C4-2B (cell line): ENCODE results near the gene MTRF1.
"Not testable (repeated sequence)": the region's sequence is repeated elsewhere in the genome, so short reads cannot be mapped to it uniquely, and the experiment has no call there.

Experiments used
- H3K27ac ChIP-seq: fragments of 450-650 bp; 2 replicates; pipeline ENCODE4 v1.5.1; 2017
- CTCF ChIP-seq: fragments of 450-650 bp; conservative IDR thresholded peaks from 2 replicates; pipeline ENCODE4 v1.5.1; 2017; ENCODE audit warnings: mild to moderate bottlenecking
- ZFX ChIP-seq: fragments of 450-650 bp; IDR thresholded peaks from 2 replicates; pipeline ENCODE4 v1.6.1; 2017

MTRF1 gene

DNA sequence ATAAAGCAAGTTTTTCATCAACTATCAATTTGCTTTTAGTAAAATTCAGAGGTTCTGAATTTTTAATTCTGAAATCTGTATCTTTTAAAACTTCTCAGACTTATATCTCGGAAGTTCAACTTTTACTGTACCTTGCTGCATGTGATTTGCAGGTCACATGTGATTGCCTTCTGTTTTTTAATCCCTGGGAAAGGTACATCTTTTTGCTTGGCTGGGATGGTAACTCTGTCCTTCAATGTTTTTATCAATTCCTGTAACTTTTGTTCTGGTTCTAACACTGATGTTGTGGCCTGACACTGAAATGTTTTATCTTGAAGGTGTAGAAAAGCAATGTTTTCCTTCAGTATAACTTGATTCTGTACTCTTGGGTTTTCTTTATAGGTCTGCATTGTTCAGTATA is 31.5 kb upstream of the MTRF1 start:
- H3K27ac ChIP-seq: no peak overlapping the region
- TF ChIP-seq ZFX: no peak
- TF ChIP-seq CTCF: no peak

DNA sequence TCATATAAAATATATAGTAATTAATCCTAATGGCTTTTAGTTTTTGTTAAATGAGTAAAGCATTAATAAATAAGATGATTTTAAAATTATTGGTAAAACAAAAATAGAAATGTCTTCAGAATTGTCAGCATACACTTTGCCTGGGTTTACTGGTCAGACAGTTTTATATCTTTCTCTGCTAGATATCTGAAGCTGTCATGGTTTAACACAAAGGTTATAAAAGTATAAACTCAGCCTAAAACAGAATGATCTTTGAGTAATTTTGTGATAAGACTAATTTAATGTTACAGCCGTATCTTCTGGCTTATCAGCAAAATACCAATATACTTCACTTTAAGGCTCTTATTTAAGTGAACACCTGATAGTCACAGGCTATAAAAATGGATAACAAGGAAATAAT is 29.9 kb upstream of the MTRF1 start:
- no peak overlapping the region for H3K27ac ChIP-seq
- TF ChIP-seq CTCF (no peak), ZFX (no peak)

DNA sequence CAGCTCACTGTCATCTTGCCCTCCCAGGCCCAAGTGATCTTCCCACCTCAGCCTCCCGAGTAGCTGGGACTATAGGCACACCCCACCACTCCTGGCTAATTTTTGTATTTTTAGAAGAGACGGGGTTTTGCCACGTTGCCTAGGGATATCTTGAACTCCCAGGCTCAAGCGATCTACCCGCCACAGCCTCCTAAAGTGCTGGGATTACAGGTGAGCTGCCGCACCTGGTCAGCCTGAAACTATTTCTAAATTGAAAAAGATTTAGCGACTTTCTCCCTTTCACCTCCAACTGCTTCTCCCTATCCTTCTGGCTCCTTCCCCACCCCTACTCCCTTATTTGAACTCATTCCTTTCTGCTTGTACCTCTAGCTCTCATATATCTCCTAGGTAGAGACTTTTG is 27.9 kb upstream of the MTRF1 start:
- H3K27ac ChIP-seq: no peak overlapping the region
- TF ChIP-seq ZFX: no peak
- TF ChIP-seq CTCF: no peak

DNA sequence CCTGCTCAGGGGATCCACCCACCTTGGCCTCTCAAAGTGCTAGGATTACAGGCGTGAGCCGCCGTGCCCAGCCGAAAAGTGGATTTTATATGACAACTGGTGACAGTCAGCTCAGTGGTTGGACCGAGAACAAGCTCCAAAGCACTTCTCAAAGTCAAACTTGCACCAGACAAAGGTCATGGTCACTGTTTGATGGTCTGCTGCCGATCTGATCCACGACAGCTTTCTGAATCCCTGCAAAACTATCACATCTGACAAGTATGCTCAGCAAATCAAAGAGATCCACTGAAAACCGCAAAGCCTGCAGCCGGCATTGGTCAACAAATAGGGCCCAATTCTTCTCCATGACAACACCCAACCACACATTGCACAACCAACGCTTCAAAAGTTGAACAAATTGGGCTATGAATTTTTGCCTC is 26.1 kb upstream of the MTRF1 start:
- H3K27ac ChIP-seq: no peak overlapping the region
- TF ChIP-seq ZFX: no peak
- no peak for TF ChIP-seq CTCF

DNA sequence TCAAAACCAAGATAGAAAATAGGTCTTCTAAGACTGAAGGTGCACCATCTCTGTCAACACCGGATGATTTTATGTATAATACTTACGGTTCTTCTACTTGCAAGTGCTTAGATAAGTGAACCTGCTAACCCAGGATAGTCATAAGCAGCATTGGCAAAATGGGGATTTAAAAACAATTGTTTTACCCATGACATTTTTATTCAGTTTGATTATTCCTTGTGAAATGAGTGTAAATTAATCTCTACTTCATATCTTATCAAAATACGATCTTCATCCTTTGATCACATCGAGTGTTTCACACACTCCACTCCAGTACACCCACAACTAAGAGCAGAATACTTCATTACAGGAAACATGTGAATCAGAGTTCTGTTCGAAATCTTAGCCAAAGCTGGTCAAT is 23.0 kb upstream of the MTRF1 start:
- TF ChIP-seq CTCF (no peak), ZFX (no peak)
- H3K27ac ChIP-seq: no peak overlapping the region

DNA sequence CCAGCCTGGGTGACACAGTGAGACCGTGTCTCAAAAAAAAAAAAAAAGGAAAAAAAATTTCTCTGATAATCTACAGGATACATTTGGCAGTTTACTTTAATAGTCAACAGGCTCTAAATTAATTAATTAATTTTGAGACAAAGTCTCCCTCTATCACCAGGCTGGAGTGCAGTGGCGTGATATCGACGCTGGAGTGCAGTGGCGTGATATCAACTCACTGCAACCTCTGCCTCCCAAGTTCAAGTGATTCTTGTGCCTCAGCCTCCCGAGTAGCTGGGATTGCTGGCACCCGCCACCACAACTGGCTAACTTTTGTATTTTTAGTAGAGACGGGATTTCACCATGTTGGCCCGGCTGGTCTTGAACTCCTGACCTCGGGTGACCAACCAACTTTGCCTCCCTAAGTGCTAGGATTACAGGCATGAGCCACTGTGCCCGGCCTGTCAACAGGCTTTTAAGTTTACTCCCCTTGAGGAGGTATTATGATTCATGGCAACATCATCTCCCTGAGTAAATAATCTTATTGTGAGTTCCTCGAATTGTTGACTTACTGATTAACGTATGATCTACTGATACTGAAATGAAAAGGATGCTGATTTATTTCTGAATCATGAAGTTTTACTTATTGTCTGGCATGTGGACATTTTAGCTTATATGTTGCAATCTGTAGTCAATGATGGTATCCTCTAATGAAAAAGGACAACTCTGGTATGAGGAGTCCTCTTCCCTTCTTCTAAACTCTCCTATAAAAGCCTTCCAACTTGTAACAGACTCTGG is 21.3 kb upstream of the MTRF1 start:
- no peak overlapping the region for H3K27ac ChIP-seq
- TF ChIP-seq CTCF (no peak), ZFX (no peak)

DNA sequence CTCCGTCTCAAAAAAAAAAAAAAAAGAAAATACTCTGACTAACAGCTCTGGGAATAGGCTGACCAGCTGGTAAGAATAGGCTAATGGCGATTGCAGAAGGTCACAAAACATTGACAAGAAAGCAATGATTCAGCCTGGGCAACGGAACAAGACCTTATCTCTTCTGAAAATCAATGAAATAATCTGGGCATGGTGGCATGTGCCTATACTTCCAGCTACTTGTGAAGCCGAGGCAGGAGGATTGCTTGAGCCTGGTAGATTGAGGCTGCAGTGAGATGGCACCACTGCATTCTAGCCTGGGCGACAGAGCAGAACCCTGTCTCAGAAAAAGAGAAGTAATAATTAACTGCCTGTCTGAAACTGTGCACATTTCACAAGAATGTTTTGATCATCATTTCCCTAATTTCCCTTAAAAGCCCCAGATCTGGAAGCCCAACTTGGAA is 18.8 kb upstream of the MTRF1 start:
- no peak overlapping the region for H3K27ac ChIP-seq
- no peak for TF ChIP-seq ZFX
- no peak for TF ChIP-seq CTCF

- not testable (repeated sequence) for H3K27ac ChIP-seq
Observed at GRCh38 chr13:41279156-41279555, 15.8 kb upstream of the MTRF1 start.
